Right forelimb (tissue), 1 donor: ENCODE results near the gene SLIT1.

Source experiments
- DNase-seq: peaks from one replicate; pipeline ENCODE4 v3.0.0-alpha.2; 2018

The SLIT1 gene

DNA sequence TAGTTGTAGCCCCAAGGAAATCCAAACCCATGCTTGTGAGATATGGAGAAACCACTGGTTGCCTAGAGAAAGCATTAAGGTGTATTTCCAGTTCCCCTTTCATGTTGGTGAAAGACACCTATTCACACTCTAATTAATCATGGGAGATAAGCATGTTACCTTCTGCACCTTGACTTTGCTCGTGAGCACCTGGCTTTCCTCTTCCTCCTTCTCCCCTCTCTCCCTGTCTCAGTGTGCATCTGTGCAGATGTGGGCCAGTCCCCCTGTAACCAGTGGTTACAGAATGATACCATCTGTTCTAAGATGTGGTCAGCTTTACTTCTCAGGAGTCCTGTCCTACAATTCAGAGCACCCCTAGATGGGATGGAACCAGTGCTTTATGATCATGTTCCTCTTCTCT lies 193.0 kb downstream of the SLIT1 start:
- DNase-seq: no peak

DNA sequence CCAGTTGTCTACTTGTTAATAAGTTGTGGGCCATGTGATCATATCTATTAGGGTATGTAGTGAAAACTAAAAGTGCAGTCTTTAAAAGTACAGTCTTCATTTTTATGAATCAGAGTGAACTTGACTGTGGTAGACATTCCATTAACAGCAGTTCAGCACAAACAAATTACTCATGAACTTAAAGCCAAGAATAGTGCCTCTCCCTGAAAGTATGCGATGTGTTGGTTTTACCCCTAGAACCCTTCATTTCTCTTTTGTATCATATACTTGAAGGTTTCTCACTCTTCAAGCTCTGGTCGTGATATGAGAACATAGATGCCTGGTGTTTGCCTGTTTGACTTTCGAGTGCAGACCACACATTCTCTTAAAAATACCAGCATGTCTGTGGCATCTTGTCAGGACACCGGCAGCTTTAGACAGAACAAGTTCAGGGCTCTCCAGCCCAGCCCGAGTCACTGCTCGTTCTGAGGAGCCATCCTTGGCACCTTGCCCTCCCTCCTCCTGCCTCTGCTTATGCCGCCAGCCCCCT lies 194.4 kb downstream of the SLIT1 start:
- DNase-seq: no peak

DNA sequence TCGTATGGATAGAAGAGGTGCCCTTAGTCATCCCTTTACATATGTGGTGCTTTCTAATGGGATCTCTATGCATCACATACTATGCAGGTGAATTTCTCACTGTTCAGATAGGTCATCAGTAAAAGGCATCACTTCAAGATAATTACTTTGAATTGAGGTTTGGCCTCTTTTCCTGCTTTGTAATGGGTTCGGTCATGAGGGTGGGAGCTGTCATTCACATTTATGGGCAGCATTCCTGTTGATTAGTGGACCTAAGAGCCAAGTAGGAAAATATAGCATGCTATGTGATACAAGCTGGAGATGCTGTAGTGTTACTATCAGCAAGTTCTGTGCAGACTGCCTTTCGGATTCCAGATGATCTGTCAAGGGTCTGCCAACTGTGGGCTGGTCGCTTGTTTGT lies 197.3 kb downstream of the SLIT1 start:
- DNase-seq: no peak

DNA sequence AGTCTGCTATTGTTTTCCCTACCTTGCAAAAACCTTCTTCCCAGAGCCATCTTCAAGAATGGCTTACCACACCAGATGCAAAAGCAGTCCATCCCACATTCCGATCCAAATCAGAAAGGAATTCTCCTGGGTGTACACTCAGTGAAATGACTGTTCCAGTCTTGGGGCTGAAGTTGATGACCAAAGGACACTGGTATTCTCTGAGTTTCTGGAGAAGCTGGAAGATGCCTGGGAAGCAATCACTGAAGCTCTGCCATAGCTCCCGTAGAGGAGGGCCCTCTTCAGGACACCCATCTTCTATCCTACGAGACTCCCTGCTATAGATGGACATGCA lies 197.9 kb downstream of the SLIT1 start:
- DNase-seq: no peak

DNA sequence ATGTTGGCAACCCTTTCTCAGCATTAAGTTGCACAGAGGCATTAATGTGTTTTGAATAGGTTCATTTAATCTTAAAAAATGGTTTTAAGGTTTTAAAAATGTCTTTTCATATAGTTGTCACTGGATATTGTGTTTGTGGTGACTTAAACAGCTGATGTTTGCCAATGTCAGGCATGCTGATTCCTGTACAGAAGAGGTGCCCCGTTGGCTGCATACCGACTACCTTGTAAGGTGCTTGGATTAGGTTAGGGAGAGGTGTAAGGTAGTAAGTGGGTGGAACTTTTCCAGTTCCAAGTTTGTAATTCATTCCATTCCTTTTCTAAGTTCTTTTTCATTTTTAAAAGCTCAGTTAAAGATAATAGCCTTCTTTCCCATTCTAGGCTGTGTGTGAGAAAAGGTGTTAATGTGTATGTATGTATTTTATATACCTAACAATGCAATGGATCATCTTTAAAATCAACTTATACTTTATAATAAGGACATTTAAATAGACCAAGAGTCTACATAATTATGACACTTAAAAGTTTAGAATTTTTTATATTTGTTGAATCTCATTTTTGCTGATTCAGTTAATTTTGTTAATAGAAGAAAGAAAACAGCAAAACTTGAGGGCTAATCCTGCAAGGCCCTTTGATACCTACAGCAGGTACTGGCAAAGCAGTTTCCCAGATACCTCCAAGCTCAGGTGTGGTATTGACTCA lies 198.5 kb downstream of the SLIT1 start:
- no peak for DNase-seq

DNA sequence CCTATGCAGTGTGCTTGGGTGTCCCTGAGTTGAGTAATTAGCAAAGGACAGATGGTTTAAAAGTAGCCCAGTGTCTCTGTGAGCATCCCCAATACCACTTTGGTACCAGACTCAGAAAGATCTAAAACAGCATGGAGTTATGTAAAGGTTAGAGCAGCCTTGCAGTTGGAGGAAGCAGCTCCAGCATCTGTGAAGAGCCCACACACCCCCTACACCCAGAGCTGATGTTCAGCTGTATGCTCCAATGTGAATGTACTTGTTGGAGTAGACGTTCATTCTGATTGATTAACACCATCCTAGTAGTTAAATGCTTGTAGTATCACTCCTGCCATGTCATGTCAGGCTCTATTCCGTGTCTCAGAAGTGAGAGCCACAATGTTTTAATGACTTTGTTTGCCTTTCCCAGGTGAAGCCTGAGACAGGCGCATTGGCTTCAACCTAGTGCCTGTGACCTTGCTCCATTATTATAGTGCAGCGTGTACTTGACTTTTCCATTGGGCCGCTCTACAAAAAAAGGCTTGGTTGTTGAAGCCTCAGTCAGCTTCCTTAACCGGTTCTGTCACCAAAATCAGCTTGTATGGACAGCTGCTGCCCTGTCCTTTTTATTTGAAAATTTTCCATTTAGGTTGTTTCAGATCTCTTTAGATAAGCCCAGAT lies 199.4 kb downstream of the SLIT1 start:
- DNase-seq: no peak

DNA sequence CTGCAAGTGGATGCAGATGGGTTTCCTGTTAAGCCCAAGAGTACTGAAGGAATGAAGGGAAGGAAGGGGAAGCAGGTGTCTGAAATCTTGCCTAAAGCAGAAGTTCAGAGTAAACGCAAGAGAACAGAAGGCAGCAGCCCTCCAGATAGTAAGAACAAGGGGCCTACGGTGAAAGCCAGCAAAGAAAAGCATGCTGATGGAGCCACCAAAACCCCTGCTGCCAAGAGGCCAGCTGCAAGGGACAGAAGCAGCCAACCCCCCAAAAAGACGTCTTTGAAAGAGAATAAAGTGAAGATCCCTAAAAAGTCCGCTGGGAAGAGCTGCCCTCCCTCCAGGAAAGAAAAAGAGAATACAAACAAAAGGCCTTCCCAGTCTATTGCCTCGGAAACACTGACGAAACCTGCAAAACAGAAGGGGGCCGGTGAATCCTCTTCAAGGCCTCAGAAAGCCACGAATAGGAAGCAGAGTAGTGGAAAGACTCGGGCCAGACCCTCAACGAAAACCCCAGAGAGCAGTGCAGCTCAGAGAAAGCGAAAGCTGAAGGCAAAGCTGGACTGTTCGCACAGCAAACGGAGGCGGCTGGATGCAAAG lies 201.1 kb downstream of the SLIT1 start:
- DNase-seq: peak; percentile 63

DNA sequence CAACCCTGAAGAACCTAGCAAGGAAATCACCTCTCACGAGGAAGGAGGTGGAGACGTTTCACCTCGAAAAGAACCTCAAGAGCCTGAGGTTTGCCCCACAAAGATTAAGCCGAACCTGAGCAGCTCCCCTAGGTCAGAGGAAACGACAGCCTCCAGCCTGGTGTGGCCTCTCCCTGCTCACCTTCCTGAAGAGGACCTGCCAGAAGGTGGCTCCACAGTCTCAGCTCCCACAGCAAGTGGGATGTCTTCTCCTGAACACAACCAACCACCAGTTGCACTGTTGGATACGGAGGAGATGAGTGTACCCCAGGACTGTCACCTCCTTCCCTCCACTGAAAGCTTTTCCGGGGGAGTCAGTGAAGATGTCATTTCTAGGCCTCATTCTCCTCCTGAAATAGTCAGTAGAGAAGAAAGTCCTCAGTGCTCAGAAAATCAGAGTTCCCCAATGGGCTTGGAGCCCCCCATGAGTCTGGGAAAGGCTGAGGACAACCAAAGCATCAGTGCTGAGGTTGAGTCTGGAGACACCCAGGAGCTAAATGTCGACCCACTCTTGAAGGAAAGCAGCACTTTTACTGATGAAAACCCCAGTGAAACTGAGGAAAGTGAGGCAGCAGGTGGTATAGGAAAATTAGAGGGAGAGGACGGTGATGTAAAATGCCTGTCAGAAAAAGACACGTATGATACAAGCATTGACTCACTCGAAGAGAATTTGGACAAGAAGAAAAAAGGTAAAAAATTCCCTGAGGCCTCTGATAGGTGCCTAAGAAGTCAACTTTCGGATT lies 203.4 kb downstream of the SLIT1 start:
- no peak for DNase-seq

DNA sequence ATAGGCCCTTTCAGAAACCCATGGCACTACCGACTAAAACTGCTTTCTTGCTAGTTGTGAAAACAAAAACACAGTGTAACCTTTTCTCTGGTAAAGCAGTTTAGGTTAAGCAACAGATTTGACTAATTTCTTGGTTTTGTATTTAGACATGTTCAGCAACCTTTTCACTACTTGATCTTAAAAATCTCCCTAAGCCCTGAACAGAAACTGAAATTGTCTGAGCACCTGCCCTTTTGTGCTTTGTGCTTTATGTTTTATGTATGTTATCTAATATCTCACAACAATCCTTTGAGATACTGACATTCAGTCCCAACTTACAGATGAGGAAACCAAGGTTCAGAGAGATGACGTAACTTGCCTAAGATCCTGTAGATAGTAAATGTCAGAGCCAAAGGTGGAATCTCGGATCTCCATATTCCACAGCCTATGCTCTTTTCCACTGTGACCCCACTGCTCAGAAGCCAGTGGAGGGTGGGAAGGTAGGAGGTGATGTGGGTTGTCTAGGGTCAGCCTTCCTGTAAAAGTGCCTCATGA lies 207.1 kb downstream of the SLIT1 start:
- DNase-seq: no peak

DNA sequence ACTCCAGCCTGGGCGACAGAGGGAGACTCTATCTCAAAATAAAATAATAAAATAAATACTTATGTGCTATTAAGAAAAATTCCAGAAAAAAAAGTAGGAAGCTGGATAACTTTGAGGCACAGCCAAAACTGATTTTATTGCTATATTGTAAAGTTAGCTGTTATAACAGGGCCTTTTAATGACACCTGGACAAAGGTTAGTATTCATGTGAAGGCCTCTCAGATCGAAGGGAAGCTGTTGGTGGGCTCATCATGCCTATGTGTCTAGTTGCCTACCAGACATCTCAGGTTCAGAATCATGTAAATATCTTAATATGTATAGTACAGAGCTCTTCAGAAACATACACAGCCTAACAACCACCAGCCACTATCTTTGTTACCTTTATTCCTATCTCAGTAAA lies 210.6 kb downstream of the SLIT1 start:
- no peak for DNase-seq

DNA sequence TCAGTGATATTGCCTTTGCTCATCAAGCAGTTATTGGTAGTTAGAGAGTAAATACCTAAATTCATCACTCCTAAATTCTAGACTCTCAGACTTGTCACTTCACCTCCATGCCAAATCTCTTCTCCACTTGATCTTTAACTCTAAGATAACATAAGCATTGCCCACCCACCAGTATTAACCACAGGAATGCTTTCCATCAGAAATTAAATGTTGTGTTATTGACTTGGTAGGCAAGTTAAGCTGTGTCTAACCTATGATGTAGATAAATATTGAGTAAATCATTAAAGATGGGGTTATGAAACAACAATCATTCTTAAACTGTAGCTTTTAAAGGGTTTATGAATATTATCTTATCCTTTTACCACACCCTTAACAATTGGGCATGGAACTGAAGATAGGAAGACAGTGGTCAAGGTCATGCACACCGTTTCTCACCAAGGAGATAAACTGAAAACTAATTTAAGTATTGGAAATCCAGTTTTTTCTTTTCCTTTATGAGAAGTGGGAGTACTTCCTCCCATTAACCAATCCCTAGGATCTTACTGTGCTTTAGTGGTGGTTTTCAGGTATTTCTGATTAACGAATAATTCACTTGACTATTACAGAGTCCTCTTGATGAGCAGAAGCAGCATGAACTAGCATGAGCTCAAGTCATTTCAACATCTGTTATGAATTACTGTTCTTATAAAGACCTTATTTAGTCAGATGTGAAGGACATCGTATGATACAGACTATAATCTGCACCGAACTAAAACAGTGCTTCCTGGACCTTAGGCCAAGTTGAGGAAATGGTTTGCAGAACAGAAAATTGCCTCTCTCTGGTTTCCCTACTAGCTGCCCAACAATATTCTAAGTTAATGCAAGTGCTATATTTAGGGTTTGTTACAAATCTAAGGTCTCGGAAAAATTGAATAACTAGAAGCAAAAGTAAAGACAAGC lies 211.7 kb downstream of the SLIT1 start:
- DNase-seq: no peak

DNA sequence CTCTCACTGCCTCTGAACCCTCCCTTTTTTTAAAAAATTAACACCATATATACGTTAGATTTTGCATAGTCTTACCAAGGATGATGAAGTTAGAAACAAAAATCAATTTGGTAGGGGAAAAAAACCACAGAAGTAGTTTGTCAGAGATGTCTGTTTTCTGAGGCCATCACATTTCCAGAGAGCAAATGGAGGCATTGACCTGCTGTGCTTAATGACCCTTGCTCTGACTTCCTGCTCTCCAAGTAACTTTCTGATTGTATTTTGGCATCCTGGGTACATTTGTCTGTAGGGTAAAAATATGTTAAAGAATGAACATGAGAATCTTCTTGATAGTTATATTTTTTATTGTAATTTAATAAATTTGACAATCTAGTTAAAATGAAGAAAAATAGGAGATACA lies 213.5 kb downstream of the SLIT1 start:
- no peak for DNase-seq

DNA sequence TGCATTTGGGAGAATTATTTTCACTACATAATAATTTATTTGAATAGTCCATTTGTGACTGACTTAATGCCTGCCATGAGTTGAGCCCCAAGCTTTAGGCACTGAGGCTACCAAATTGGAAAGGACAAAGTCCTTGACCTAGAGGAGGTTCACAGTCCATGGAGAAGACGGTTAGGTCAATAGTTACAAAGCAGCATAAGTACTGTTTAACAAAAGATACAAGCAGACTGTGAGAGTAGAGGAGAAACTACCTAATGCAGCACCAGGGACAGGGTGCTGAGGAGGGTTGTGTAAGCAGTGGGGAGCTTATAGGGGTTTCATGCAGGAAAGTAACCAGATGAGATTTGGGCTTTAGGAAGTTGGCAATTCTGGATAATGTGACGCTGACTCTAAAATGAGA lies 214.4 kb downstream of the SLIT1 start:
- DNase-seq: no peak

DNA sequence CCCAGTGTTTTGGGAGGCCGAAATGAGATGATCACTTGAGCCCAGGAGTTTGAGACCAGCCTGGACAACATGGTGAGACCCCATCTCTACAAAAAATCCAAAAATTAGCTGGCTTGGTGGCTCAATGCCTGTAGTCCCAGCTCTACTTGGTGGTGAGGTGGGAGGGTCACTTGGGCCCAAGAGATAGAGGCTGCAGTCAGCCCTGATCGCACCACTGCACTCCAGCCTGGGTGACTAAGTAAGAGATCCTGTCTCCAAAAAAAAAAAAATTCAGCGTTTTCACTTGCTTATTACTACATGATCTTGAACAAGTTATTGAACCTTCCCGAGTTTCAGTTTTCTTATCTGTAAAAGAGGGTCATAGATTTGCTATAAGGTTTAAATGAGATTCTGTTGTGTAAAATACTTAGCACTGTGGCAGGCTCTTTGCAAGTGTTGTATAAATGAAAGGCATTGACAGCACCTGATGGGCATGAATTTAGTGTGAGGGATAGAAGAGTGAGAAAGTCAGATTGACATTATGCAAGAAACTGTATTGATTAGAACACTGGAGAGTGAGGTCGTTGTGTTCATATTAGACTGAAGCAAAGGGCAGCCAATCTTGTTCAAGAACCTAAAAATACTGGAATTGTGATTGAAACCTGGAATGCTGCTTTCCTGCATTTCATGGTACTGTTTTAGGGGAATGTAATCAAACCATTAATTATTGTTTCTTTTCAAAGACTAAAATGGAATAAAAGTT lies 216.9 kb downstream of the SLIT1 start:
- no peak for DNase-seq

DNA sequence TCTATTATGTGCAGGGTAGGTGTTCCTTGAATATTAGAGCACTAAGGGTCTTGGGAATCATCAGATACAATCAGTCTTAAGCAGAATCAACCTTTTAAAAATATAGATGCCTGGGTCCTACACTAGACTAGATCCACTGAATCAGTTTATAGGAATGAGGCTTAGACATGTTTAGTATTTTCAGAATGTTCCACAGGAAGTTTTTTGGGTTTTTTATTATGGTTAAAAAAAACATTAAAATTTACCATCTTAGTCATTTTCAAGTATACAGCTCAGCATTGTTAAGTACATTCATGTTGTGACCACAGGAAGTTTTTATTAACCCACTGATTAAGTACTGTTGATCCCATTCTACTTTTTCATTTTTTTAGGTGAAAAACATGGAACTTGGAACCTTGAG lies 217.9 kb downstream of the SLIT1 start:
- DNase-seq: no peak

DNA sequence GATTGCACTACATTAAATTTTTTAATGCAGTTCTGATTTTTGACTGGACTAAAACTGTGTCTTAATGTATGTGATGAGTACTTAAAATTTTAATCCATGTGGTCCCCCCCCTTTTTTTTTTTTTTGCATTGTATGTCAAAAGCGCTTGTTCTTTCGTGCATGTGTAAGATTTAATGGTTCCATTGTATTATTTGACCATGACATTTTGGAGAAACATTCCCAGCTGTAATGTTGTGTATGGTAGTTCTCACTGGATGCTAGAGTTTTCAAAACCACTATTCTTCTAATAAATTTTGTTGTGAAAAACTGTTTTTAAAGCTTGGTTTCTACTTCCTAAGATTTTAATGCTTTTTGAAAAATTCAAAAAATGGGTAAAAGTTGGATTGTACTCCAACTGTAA lies 221.6 kb downstream of the SLIT1 start:
- DNase-seq: no peak

DNA sequence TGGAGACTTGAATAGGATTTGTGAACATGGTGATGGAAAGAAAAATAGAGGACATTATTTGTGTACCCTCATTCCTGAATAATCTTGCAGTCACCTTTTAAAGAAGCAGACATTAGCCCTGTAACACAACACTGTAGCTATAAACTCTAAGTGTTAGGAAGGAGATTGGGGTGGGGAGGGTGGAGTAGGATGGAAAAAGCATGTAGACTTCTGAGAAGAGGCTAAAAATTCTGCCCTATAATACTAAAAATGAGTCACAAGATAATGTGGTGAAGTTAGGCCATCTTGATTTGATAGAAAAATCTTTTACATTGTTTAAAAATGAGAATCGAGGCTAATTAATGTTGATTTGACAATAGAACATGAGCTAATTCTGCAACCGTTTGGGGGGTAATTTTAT lies 224.9 kb downstream of the SLIT1 start:
- DNase-seq: no peak

DNA sequence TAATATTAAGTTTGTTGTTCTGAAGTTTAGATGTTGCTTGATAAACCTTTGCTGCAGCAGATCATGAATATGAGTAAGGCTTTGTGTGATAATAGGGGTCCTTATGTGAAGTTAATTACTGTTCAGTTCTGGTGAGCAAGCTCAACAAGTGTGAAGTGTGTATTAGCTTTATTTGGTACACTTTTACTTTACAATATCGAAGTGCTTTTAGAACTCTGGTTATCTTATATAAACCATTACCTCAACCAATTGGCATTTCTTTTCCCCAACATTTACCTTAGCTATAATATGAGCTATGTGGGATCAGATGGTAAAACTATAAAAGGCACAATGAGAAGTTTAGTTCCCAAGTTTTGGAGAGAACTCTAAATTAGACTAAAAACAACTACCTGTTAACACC lies 226.0 kb downstream of the SLIT1 start:
- DNase-seq: no peak

DNA sequence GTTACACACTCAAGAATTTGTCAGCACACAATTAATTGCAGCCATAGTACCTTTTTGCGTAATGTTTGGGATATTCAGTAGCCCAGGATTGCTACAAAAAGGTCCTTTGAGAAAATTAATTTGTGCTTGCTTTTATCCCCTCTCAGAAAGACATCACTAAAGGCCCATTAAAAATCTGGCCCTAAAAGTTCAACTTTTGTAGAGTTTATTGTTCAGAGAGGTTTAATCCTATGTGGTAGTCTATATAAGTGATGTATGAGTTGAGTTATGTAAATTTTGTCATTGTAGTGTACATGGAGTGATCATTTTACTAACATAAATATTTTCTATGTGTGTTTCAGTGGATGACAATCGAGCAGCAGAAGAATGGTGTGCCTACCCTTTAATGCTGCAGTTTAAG lies 227.7 kb downstream of the SLIT1 start:
- DNase-seq: no peak

DNA sequence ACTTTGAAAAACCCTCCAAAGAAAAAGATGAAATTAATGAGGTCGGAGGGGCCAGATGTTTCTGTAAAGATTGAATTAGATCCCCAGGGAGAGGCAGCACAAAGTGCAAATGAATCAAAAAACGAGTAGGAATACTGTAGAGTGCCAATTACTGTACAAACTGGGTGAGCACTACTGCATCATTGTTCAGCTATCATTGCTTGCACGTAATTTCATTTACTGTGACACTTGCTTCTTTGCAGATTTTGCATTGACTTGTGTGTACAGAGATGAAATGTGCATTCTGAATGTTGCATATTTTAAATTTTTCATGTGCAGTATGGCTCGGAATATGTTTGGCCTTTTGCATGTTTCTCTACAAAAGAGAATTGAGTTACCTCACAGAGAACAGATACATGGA lies 230.0 kb downstream of the SLIT1 start:
- no peak for DNase-seq

DNA sequence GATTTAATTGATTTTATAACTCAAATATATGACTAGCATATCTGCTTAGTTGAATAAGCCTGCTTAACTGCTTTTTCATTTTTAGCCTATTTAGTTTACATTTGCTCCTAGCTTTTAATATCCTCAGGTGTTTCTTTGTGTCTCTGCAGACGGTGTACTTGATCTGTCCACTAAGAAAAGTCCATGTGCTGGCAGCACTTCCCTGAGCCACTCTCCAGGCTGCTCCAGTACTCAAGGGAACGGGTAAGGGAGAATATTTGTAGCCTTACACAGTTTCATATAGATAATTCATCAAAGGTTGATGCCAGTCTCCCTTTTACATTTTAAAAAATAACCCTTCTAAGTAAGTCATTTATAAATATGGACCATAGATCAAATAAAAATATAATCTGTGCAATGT lies 233.8 kb downstream of the SLIT1 start:
- DNase-seq: no peak
